HEK293T (cell line): ENCODE measurements around the gene DDX24.

Experiments
- ARNT ChIP-seq: fragments of 450-650 bp; IDR thresholded peaks from 2 replicates; pipeline ENCODE4 v1.6.1; 2017; ENCODE audit warnings: mild to moderate bottlenecking
- BHLHE40 ChIP-seq: fragments of 450-650 bp; IDR thresholded peaks from 2 replicates; pipeline ENCODE4 v1.6.1; 2016; ENCODE audit warnings: mild to moderate bottlenecking, moderate library complexity, borderline replicate concordance
- CTBP1 ChIP-seq: fragments of 450-650 bp; IDR thresholded peaks from 2 replicates; pipeline ENCODE4 v1.6.1; 2016; ENCODE audit warnings: borderline replicate concordance
- FOXA1 ChIP-seq: fragments of 450-650 bp; IDR thresholded peaks from 2 replicates; pipeline ENCODE4 v1.6.1; 2016; ENCODE audit warnings: mild to moderate bottlenecking
- FOXK2 ChIP-seq: fragments of 450-650 bp; IDR thresholded peaks from 2 replicates; pipeline ENCODE4 v1.6.1; 2016; ENCODE audit warnings: mild to moderate bottlenecking
- FOXM1 ChIP-seq: fragments of 450-650 bp; IDR thresholded peaks from 2 replicates; pipeline ENCODE4 v1.6.1; 2017; ENCODE audit warnings: mild to moderate bottlenecking, borderline replicate concordance
- HDGF ChIP-seq: fragments of 450-650 bp; IDR thresholded peaks from 2 replicates; pipeline ENCODE4 v1.6.1; 2017; ENCODE audit warnings: antibody characterized with exemption, borderline replicate concordance
- L3MBTL2 ChIP-seq: fragments of 450-650 bp; conservative IDR thresholded peaks from 2 replicates; pipeline ENCODE4 v1.6.1; 2016; ENCODE audit warnings: mild to moderate bottlenecking
- SP1 ChIP-seq: fragments of 450-650 bp; IDR thresholded peaks from 2 replicates; pipeline ENCODE4 v1.6.1; 2017
- SUZ12 ChIP-seq: fragments of 450-650 bp; IDR thresholded peaks from 2 replicates; pipeline ENCODE4 v1.6.1; 2016; ENCODE audit warnings: mild to moderate bottlenecking
- TARDBP ChIP-seq: fragments of 450-650 bp; IDR thresholded peaks from 2 replicates; pipeline ENCODE4 v1.6.1; 2016
- ZNF384 ChIP-seq: fragments of 450-650 bp; IDR thresholded peaks from 2 replicates; pipeline ENCODE4 v1.6.1; 2016

- no peak for TF ChIP-seq SUZ12
- TF ChIP-seq L3MBTL2, result no peak
- no peak for TF ChIP-seq TARDBP
- no peak for TF ChIP-seq FOXA1
- TF ChIP-seq HDGF, result no peak
- TF ChIP-seq FOXK2, result no peak
- no peak for TF ChIP-seq BHLHE40
- no peak for TF ChIP-seq ARNT
- TF ChIP-seq SP1, result no peak
- TF ChIP-seq ZNF384, result no peak
- no peak for TF ChIP-seq FOXM1
- TF ChIP-seq CTBP1, result no peak
Measured at GRCh38 chr14:94113073-94113472, 32.1 kb upstream of the DDX24 start.
